ENCODE measurements around the gene RALGAPB.
"Not testable (repeated sequence)": the region's sequence is repeated elsewhere in the genome, so short reads cannot be mapped to it uniquely, and the experiment has no call there.

Gene RALGAPB

GRCh38 chr20:38589967-38590675 lies 117.5 kb downstream of the RALGAPB start:
- no peak for DNase-seq

DNA sequence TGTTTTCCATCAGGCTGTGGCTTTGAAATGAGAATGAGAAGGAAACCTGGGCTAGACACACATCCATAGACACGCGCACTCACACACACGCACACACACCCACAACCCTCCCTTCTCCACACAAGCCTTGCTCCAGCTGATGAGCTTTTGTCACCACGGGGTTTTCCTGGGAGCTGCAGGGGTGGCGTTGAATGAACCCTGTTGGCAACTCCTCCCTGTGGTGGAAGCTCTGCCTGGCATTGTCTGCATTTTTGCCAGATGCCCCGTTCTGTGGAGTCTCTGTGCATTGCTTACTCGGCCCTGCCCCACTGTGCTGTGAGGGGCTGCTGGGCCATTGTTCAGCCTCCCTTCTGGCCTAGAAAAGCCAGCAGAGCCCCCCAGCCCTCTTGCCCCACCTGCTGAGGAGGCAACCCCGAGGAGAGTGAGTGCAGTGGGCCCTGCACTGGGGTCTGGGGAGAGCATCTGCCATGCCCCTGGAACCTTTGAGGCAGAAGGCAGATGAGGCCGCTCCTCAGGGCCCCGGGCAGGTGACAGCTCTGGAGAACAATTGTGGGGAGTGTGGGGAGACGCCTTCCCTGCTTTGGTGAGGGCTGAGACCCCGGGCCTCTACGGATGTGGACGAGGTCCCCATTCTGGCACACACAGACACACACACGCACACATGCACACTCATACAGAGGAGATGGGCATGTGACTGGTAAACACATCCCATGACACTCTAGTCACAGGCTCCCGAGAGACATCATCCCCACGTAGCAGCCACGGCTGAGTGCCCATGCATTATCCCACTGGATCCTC lies 118.2 kb downstream of the RALGAPB start:
- DNase-seq, result no peak

DNA sequence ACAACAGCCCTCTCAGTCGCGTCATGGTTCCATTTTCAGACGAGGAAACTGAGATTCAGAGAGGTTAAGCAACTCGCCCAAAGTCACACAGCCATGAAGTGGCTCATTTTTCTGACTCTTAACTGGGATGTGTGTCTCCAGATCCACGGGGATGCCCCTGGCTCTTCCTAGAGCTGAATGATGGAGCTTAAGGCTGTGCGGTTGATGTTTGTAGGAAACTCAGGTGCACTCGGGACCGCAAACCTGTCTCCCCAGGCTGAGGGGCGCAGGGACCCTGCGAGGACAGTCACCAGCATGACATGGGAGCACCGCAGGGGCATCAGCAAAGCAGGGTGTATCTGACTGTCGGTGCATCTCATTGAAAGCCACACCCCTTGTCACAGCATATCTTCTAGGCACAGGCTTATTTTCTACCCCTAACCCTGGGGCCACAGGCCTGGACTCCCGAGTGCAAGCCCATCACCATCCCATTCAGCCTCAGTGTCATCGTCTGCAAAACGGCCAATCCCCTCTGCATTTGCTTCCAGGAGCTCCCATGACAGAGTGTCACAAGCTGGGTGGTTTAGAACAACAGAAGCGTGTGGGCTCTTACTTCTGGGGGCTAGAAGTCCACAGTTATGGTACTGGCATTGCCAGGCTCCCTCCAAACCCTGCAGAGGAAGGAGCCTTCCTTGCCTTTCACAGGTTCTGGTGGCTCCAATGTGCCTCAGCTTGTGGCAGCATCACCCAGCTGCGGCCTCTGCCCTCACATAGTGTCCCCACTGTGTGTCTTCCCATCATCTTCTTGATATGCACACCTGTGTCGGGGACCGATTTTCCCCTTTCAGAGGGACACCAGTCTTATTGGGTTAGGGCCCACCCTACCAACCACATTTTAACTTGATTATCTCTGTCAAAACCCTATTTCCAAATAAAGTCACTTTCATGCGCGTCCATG lies 119.1 kb downstream of the RALGAPB start:
- no peak for DNase-seq

- DNase-seq, result not testable (repeated sequence)
Observed at GRCh38 chr20:38592411-38592790, 119.8 kb downstream of the RALGAPB start.

GRCh38 chr20:38594281-38594680 lies 121.6 kb downstream of the RALGAPB start:
- not testable (repeated sequence) for DNase-seq

DNA sequence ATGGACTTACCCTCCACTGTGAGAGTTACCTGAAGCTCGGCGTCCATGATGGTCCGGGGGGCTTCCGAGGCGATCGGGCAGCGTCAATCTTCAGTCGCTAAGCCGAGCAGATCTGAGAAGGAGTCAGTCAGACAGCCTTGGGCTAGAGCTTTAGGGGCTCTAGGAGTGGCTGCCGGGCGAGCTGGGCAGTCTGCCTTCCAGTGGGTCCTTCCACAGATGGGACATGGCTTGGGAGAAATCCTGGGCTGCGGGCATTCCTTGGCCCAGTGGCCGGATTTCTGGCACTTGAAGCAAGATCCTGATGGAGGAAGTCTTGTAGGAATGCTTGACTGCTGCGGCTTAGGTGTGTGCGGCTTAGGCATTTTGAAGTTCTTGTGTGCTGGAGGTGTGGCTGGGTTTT lies 123.2 kb downstream of the RALGAPB start:
- not testable (repeated sequence) for DNase-seq

DNA sequence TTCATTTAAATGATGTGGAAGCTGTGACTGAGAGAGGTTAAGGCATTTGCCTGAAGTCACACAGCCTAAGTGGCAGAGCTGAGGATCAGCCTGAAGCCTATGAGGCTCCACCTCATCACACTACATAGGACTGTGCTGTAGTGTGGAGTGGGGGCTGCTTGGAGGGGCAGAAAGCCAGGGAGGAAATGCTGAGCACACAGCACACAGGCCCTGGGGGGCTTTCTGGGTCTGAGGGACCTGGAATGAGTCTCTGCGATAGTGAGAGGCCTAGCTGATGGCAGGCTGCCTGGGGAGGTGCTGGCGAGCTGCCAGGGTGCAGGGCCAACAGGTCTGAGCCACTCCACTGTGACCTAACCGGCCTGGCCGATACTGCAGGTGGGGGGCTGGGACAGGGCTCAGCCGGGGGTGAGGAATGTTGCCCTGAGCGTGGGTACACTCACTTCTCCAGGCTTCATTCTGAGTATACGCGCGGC lies 126.8 kb downstream of the RALGAPB start:
- no peak for DNase-seq

DNA sequence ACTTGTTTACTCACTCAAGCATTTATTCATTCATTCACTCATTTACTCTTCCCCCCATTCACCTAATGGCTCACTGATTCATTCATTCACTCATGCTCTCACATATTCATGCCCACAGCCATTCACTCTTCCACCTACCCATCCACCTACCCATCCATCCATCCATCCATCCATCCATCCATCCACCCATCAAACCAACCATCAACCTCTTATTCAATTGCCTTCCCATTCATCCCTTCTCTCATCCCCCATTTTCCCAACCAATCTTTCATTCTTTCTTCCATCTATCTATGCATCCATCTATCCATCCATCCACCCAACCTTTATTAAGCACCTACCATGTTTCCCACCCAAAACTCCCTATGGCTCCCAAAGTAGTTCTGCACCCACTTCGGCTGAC lies 127.4 kb downstream of the RALGAPB start:
- DNase-seq, result no peak

DNA sequence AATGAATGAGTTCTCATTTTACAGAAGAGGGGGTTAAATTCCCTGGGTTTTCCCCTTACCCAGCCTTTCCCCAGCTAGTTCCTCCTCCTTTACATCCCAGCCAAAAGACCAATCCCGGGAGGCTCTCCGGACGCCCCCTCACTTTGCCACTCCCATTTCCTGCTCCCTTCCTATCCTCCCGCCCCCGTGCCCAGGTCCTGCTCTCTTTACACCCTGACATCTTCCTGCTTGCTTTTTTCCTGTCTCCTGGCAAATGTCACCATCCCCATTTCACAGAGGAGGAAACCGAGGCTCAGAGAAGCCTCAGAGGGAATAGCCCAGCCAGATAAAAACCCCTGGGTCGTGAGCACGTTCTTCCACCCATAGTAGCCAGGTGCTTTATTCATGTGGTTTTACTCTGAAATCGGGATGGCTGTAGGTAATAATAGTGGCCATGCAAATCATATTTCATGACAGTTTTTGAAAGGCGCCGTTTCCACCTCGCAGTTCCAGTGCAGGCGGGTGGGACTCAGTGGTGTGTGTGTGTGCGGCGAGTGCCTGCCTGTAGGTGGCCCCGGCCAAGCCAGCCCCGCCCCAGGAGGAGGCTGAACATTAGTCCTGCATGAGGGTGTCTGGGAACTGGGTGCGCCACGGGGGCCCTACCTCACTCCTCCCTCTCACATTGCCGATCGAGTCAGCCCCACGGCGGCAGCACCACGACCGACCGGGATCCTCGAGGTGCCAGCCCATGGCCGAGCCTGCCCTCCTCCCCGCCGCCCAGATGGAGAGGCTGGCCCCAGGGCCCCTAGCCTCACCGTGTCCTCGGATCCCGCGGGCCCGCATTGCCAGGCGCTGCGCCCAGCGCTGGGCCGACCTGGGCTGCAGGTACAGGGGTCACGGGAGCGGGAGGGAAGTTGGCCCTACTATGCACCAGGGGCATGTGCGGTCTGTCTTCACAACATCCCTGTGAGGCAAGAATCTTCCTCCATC lies 128.9 kb downstream of the RALGAPB start, which contains the start of gene ARHGAP40:
Gene ARHGAP40 (plus strand): TSS at position 594 of the 969 bp plus-strand sequence.
- peak; percentile 58 for DNase-seq

GRCh38 chr20:38602185-38602581 lies 129.5 kb downstream of the RALGAPB start:
- no peak for DNase-seq

- DNase-seq, result no peak
Observed at GRCh38 chr20:38603286-38603685, 130.6 kb downstream of the RALGAPB start.

DNA sequence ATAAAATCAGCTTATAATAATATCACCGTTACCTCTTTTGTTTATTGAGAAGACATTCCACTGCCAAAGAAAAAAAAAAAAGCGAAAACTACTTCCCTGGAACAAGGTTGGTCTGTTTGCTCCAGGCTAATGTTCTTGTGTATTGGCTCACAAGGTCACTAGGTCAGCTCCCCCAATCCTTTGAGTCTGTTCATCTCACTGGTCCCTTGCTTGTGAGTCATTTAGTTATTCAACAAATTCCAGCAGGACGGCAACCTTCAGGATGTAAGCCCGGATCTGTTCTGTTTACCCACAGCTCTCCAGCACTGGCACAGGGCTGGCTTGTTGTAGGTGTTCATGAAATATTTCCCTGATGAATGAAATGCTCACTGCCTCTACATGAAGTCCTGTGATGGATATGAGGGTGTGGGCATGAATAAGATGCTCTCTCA lies 132.2 kb downstream of the RALGAPB start:
- no peak for DNase-seq

GRCh38 chr20:38607351-38607750 lies 134.7 kb downstream of the RALGAPB start:
- no peak for DNase-seq

DNA sequence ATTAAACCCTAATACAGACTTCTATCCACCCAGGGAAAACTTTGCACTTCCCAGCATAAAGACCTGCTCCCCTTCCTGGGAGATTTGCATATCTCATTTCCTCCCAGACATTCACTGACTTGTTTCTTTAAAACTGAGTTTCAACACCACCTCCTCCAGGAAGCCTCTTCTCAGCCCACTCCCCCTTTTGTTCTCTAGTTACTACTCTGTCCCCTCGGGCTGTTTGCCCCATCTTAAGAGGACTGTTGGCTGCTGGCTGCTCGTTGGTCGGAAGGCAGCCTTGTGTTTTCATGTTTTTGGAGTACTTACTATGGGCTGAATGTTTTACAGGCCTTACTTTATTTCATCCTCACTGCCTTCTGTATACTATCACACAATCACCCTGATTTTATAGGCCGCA lies 135.5 kb downstream of the RALGAPB start:
- DNase-seq, result no peak

DNA sequence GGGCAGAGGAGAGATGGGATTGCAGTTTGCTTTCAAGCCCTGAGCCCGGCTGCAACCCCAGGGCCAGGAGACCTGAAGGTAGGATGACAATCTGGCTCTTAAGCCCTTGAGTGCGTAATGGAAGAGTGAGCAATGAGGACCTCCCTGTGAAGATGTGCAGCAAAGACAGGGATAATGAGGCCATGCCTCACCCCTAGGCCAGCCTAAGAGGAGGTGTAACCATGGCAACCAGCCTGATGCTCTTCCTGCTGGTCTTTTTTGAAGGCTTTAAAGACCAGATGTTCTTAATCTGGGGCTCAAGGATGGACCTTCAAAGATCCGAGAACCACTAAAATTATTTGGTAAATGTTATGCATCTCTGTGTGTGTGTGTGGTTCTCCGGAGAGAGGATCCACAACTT lies 137.2 kb downstream of the RALGAPB start:
- DNase-seq, result no peak

DNA sequence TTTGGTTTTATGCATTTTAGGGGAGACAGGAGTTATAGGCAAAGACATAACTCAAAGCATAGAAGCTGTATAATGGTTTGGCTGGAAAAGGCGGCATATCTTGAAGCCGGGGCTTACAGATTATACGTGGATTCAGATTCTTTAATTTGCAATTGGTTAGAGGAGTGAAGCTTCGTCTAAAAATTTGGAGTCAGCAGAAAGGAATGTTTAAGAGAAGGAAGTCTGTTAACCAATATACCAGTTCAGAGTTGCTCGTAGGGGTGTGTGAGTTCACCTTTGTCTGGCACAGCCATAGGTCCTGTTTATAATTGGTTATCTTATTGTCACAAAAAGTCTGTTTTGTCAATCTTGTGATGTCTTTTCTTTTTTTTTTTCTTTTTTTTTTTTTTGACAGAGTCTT lies 137.9 kb downstream of the RALGAPB start:
- DNase-seq, result no peak

- DNase-seq, result no peak
Observed at GRCh38 chr20:38612751-38613515, 140.3 kb downstream of the RALGAPB start.

DNA sequence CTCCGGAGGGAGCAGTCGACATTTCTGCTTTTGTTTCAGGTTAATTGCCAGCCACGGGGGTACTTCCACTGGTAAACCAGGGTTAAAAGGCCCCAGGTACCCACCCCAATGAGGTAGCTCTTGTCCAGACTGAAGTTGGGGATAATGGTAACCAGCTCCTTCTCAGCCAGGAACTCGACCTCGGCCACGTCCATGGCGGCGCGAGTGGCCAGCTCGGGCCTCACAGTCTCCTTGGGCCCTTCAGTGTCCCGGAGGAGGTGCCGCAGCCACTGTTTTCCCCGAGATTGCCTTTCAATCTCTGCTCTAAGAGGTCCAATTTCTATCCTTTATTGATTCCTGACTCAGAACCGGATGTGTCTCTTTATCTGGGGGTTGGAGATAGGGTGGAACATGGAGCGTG lies 142.6 kb downstream of the RALGAPB start:
- no peak for DNase-seq

- no peak for DNase-seq
Observed at GRCh38 chr20:38616457-38616856, 143.8 kb downstream of the RALGAPB start.

DNA sequence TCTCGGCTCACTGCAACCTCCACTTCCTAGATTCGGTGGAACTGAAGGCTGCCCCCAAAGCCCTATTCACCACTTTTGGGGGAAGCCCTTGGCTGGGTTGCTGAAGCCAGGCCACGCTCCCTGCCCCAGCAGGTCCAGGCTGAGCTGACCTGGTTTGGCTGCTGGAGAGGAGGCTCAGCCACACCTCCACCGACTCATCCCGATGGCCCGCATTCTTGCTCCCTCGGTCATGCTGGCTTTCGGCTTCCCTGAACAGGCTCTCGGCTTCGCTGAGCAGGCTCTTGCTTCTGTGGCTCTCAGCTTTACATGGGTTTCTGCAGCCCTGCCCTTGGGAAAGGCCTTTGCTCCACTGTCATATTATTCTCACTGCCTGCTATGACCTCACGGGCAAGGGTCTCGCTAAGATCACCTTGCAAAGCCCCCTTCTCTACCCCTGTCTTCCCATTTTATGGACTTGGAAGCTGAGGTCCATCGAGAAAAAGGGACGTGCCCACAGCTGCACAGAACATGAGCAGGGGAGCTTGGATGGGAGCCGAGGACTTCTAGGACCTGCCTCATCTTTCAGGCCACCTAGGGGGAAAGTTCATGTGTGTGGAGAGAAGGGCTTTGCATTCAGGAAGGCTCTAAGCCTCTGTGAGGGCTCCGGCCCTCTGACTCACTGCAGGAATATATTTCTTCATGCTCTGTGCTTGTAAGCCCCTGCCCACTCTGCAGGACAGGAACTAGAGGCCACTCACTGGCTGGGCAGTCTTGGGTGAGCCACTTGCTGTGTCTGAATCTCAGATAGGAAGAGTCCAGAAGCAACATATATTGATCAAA lies 144.6 kb downstream of the RALGAPB start:
- DNase-seq, result no peak
